GM12878 (cell line): ENCODE results near the gene BHLHE41. TPM values are rescaled to one million over a fixed set of nuclear protein-coding genes. Genes with fewer than 3 reads are reported as not detected.

ENCODE experiments used
- ATF3 ChIP-seq: IDR thresholded peaks from 2 replicates; pipeline ENCODE4 v1.6.1; 2011; ENCODE audit warnings: low read depth, mild to moderate bottlenecking, low read length, moderate library complexity, borderline replicate concordance; ENCODE audit errors: extremely low read depth
- CBX3 ChIP-seq: fragments of 200-600 bp; sonication (generic); IDR thresholded peaks from 2 replicates; pipeline ENCODE4 v1.6.1; 2016; ENCODE audit warnings: low read depth, borderline replicate concordance
- ESRRA ChIP-seq: IDR thresholded peaks from 2 replicates; pipeline ENCODE4 v1.6.1; 2012; ENCODE audit warnings: mild to moderate bottlenecking, low read length, improper control_type of control experiment
- FOXK2 ChIP-seq: fragments of 450-650 bp; IDR thresholded peaks from 2 replicates; pipeline ENCODE4 v1.6.1; 2017; ENCODE audit warnings: mild to moderate bottlenecking, moderate library complexity
- GATAD2B ChIP-seq: fragments of 450-650 bp; conservative IDR thresholded peaks from 2 replicates; pipeline ENCODE4 v1.6.1; 2017; ENCODE audit warnings: low read depth, mild to moderate bottlenecking, moderate library complexity
- HDGF ChIP-seq: fragments of 450-650 bp; IDR thresholded peaks from 2 replicates; pipeline ENCODE4 v1.6.1; 2016; ENCODE audit warnings: antibody characterized with exemption
- IKZF1 ChIP-seq: fragments of 450-650 bp; conservative IDR thresholded peaks from 2 replicates; pipeline ENCODE4 v1.6.1; 2017; ENCODE audit warnings: antibody characterized with exemption, mild to moderate bottlenecking
- MEF2B ChIP-seq: fragments of 450-650 bp; IDR thresholded peaks from 2 replicates; pipeline ENCODE4 v1.6.1; 2018; ENCODE audit warnings: mild to moderate bottlenecking, moderate library complexity; ENCODE audit not compliant: partially characterized antibody, poor library complexity, severe bottlenecking
- NFIC ChIP-seq: IDR thresholded peaks from 2 replicates; pipeline ENCODE4 v1.6.1; 2012; ENCODE audit warnings: low read depth, mild to moderate bottlenecking, inconsistent platforms, low read length, moderate library complexity
- NFYB ChIP-seq: IDR thresholded peaks from 2 replicates; pipeline ENCODE4 v1.6.1; 2011; ENCODE audit warnings: low read depth, mild to moderate bottlenecking, low read length, improper control_type of control experiment, moderate library complexity; ENCODE audit not compliant: insufficient read depth
- NR2C2 ChIP-seq: IDR thresholded peaks from 2 replicates; pipeline ENCODE4 v1.6.1; 2011; ENCODE audit warnings: borderline replicate concordance, low read depth; ENCODE audit not compliant: control insufficient read depth, insufficient read length
- RELA ChIP-seq: fragments of 450-650 bp; IDR thresholded peaks from 2 replicates; pipeline ENCODE4 v1.8.0; 2014; ENCODE audit warnings: borderline replicate concordance; ENCODE audit not compliant: partially characterized antibody
- RELB ChIP-seq: fragments of 450-650 bp; IDR thresholded peaks from 2 replicates; pipeline ENCODE4 v1.6.1; 2017; ENCODE audit warnings: low read depth, mild to moderate bottlenecking, moderate library complexity
- SIX5 ChIP-seq: IDR thresholded peaks from 2 replicates; pipeline ENCODE4 v1.6.1; 2011; ENCODE audit warnings: mild to moderate bottlenecking, low read depth, low read length, moderate library complexity; ENCODE audit not compliant: severe bottlenecking
- SPI1 ChIP-seq: IDR thresholded peaks from 2 replicates; pipeline ENCODE4 v1.6.1; 2011; ENCODE audit warnings: low read depth, mild to moderate bottlenecking, low read length, moderate library complexity, borderline replicate concordance; ENCODE audit not compliant: insufficient read depth
- STAT1 ChIP-seq: fragments of 450-650 bp; conservative IDR thresholded peaks from 2 replicates; pipeline ENCODE4 v1.6.1; 2014; ENCODE audit warnings: antibody characterized with exemption, mild to moderate bottlenecking
- TCF7 ChIP-seq: IDR thresholded peaks from 2 replicates; pipeline ENCODE4 v1.6.1; 2014; ENCODE audit warnings: antibody characterized with exemption, borderline replicate concordance
- ZBTB11 ChIP-seq: fragments of 450-650 bp; formaldehyde crosslinking; IDR thresholded peaks from 2 replicates; pipeline ENCODE4 v1.5.0; 2022; ENCODE audit warnings: mild to moderate bottlenecking, missing genetic modification characterization
- ZNF384 ChIP-seq: IDR thresholded peaks from 2 replicates; pipeline ENCODE4 v1.6.1; 2012; ENCODE audit warnings: low read depth, mild to moderate bottlenecking, low read length, improper control_type of control experiment, borderline replicate concordance
- polyA plus RNA-seq, 11 experiments: library from polyadenylated mRNA; depleted of rRNA in 4 of 11; unstranded in 6 of 11; stranded (reverse) in 5 of 11; fragments of >200 nt; fragmentation: Nextera tagmentation in 4 of 11; fragmentation: Illumina TruSeq in 1 of 11; extraction: Ambion mirVana in 4 of 11; extraction: Trizol in 1 of 11; gene quantifications; 1 replicate in 1 of 11; 2 replicates in 10 of 11; pipeline versions ENCODE4 v1.2.1 to v1.2.3, GENCODE V29; 2011 to 2016; ENCODE audit warnings: inconsistent platforms in 2 of 11, missing spikeins in 2 of 11, low read depth in 1 of 11
- total RNA-seq, 4 experiments: library from RNA; depleted of rRNA in 3 of 4; stranded (reverse); fragments of >200 nt in 3 of 4; fragmentation: Illumina TruSeq in 1 of 4; extraction: Trizol in 1 of 4; gene quantifications; 2 replicates each; pipeline versions ENCODE4 v1.2.1 to v1.2.3, GENCODE V29; 2013 to 2021
- TF ChIP-seq, protein P1 (sequence below): fragments of 450-650 bp; IDR thresholded peaks from 2 replicates; pipeline ENCODE4 v1.6.1; 2014; ENCODE audit warnings: mild to moderate bottlenecking
- TF ChIP-seq, protein P2 (sequence below): fragments of 450-650 bp; IDR thresholded peaks from 2 replicates; pipeline ENCODE4 v1.6.1; 2018; ENCODE audit warnings: borderline replicate concordance, mild to moderate bottlenecking; ENCODE audit not compliant: partially characterized antibody

The BHLHE41 gene
- total and polyA plus RNA-seq, 10 of the 15 experiments (the other 5 are each of a cell fraction or from before 2014, with no cell fraction given), result 0.02 to 1.5 (median 0.07) TPM; not detected in 3

DNA sequence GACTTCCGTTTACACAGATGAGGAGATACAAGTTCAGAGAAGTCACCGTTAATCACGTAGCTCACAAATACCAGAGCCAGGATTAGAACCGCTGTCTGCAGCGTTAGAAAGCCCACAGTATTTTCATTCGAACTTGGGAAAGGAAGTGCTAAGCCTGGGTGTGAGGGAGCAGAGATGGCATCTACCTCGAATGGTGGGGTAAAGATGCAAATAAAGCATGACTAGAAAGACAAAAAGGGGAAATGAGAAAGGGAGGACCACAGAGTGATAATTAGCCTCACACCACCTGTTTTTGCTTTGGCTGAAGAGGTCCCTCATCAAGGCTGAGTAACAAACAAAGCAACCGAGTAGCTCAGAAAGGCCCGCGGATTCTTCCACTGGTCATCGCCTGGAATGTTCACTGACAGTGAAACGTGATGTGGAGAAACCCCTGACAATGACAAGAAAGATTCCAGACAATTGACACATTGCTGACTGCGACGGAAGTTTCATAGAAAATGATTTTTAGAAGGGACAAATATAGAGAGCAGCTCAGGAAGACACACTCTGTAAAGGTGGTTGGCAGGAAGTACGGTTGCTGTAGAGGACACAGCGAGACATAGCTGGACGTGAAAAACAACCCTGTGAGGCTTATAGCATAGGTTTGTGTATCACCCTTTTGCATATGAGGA is 31.5 kb upstream of the BHLHE41 start (continued):
- peak; percentile 59; the same call in 1 of the 2 replicates for TF ChIP-seq HDGF
- no peak for TF ChIP-seq ATF3
- no peak for TF ChIP-seq FOXK2
- TF ChIP-seq ZNF384, result no peak
- TF ChIP-seq GATAD2B, result peak; percentile 87
- no peak for TF ChIP-seq SIX5
- no peak for TF ChIP-seq TCF7
- TF ChIP-seq, protein P1, sequence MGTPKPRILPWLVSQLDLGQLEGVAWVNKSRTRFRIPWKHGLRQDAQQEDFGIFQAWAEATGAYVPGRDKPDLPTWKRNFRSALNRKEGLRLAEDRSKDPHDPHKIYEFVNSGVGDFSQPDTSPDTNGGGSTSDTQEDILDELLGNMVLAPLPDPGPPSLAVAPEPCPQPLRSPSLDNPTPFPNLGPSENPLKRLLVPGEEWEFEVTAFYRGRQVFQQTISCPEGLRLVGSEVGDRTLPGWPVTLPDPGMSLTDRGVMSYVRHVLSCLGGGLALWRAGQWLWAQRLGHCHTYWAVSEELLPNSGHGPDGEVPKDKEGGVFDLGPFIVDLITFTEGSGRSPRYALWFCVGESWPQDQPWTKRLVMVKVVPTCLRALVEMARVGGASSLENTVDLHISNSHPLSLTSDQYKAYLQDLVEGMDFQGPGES, result no peak
- TF ChIP-seq SPI1, result peak; percentile 99
- peak; percentile 93 for TF ChIP-seq IKZF1
- no peak for TF ChIP-seq NR2C2
- no peak for TF ChIP-seq ESRRA
- no peak; the same call in 1 of the 2 replicates for TF ChIP-seq STAT1
- TF ChIP-seq, protein P2, sequence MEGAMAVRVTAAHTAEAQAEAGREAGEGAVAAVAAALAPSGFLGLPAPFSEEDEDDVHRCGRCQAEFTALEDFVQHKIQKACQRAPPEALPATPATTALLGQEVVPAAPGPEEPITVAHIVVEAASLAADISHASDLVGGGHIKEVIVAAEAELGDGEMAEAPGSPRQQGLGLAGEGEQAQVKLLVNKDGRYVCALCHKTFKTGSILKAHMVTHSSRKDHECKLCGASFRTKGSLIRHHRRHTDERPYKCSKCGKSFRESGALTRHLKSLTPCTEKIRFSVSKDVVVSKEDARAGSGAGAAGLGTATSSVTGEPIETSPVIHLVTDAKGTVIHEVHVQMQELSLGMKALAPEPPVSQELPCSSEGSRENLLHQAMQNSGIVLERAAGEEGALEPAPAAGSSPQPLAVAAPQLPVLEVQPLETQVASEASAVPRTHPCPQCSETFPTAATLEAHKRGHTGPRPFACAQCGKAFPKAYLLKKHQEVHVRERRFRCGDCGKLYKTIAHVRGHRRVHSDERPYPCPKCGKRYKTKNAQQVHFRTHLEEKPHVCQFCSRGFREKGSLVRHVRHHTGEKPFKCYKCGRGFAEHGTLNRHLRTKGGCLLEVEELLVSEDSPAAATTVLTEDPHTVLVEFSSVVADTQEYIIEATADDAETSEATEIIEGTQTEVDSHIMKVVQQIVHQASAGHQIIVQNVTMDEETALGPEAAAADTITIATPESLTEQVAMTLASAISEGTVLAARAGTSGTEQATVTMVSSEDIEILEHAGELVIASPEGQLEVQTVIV, result no peak
- TF ChIP-seq RELB, result peak; percentile 92
- no peak for TF ChIP-seq NFYB
- TF ChIP-seq NFIC, result peak; percentile 77
- TF ChIP-seq ZBTB11, result no peak
- no peak for TF ChIP-seq RELA
- peak; percentile 78 for TF ChIP-seq MEF2B
- no peak for TF ChIP-seq CBX3
